RWPE1 (cell line): Measurements from ENCODE around the gene NME5.

Source experiments
- CTCF ChIA-PET: fragments of 350-600 bp; sonication (Branson Sonifier 250); formaldehyde crosslinking; extraction: SDS; loops from one replicate; lab custom pipeline; 2021; lab: Yijun Ruan, JAX
- POLR2A ChIA-PET: fragments of 400-600 bp; formaldehyde crosslinking; extraction: SDS; loops from one replicate; lab custom pipeline; 2020; ENCODE audit warnings: antibody characterized with exemption; ENCODE audit not compliant: low non-redundant PET; lab: Yijun Ruan, JAX
- DNase-seq: peaks from one replicate; pipeline ENCODE4 v3.0.0; 2012; ENCODE audit warnings: low spot score
- H3K27ac ChIP-seq: fragments of 450-650 bp; 2 replicates; pipeline ENCODE4 v1.5.1; 2017
- TF ChIP-seq, protein P1 (sequence below): fragments of 450-650 bp; conservative IDR thresholded peaks from 2 replicates; pipeline ENCODE4 v1.5.1; 2017; ENCODE audit warnings: low read depth, mild to moderate bottlenecking

Gene NME5

DNA sequence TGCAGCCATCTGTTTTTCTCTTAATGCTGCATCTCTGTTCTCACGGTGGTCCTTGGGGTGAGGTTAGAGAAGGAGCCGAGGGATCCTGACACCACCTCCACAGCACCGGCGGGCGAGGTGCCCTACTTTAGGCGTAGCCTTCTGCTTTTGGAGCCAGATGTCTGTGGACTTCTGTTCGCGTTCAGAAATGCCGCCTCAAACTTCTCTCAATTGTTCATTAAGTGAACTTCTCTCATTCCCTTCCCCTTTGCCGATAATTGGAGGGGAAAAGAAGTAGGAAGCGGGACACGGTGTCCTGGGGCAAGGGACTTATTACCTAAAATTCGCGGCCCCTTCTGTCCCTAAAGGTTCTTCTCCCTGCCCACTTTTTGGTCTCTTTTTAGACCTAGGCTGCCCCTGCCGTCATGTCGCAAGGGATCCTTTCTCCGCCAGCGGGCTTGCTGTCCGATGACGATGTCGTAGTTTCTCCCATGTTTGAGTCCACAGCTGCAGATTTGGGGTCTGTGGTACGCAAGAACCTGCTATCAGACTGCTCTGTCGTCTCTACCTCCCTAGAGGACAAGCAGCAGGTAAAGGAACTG is 40.1 kb upstream of the NME5 start:
- POLR2A ChIA-PET: interaction anchor here (1.0 kb wide), 1 partner anchor 34 kb away, joined by 5 read pairs; no protein-coding TSS in a partner anchor
- CTCF ChIA-PET: interaction anchor here (0.7 to 1.3 kb wide), 8 partner anchors 8 to 174 kb away, joined by 3 to 5 read pairs (median 4); partner anchors contain the start of gene KDM3B
- DNase-seq: peak; percentile 37
- H3K27ac ChIP-seq: peak overlapping the region; percentile 84
- TF ChIP-seq, protein P1, sequence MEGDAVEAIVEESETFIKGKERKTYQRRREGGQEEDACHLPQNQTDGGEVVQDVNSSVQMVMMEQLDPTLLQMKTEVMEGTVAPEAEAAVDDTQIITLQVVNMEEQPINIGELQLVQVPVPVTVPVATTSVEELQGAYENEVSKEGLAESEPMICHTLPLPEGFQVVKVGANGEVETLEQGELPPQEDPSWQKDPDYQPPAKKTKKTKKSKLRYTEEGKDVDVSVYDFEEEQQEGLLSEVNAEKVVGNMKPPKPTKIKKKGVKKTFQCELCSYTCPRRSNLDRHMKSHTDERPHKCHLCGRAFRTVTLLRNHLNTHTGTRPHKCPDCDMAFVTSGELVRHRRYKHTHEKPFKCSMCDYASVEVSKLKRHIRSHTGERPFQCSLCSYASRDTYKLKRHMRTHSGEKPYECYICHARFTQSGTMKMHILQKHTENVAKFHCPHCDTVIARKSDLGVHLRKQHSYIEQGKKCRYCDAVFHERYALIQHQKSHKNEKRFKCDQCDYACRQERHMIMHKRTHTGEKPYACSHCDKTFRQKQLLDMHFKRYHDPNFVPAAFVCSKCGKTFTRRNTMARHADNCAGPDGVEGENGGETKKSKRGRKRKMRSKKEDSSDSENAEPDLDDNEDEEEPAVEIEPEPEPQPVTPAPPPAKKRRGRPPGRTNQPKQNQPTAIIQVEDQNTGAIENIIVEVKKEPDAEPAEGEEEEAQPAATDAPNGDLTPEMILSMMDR: no peak

DNA sequence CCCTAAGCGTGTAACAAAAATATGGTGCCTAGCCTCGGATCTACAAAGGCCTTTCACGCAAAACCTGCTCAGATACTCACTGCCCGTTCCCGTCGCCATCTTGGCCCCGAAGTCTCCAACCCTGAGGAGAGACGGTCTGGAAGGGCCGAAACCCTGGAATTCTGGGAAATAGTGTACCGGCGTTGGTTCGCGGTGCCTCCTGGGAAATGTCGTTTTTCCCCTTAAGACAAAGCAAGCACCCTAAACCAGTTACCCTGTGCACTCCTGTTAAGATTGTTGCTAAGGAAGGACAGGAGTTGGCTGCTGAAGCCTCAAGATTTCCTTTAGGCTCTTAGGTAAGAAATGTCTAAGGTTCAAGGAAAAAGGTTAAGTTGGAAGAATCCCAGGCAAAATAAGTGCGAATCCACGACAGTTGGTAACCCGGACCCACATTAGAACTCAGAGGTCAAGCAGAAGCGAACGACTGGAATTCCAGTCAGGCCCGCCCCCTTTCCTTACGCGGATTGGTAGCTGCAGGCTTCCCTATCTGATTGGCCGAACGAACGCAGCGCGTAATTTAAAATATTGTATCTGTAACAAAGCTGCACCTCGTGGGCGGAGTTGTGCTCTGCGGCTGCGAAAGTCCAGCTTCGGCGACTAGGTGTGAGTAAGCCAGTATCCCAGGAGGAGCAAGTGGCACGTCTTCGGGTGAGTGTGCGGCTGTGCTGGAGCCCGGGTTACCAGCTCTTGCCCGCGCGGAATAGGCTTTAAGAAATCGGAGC is 39.5 kb upstream of the NME5 start, which contains the start of the genes BRD8 and KIF20A:
Gene BRD8, minus strand, starts transcription at position 115 of the 761 bp plus-strand sequence. Its CDS starts 16 bp downstream, at position 99.
Gene KIF20A, plus strand, starts transcription at position 597 of the 761 bp plus-strand sequence. CDS start 569 bp downstream, outside the sequence.
- TF ChIP-seq, protein P1: no peak

DNA sequence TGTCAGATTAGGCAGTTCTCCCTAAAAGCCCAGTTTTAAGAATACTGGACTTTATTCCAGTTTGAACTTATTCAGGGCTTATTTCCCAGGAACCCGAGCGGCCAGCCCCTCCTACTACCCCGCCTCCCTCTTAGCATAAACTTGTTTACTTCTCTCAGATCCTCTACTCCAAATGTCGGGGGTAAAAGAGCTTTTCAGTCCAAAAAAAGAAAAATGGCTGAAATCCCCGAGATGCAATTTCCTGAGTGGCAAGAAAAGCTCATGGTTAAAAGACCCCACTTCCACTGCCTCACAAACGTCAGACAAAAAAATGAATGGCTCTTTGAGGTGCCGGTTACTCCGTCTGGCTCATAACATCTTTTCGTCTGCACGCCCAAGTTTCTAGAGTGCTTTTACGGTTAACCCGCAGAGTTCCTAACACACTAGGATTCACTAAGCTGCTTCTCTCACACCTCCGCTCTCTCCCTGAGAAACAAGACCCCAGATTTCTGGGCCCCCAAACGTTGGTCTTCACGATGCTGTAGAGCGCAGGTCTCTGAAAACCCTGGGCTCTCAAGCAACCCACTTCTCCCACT is 38.8 kb upstream of the NME5 start:
- DNase-seq: peak; percentile 73
- ChIA-PET CTCF (no interaction called here), POLR2A (interaction anchor here (0.6 to 0.7 kb wide), 3 partner anchors 11 to 174 kb away, joined by 3 to 5 read pairs (median 3); partner anchors contain the start of gene KDM3B)
- H3K27ac ChIP-seq: peak overlapping the region; percentile 84
- TF ChIP-seq, protein P1: no peak

More for the DNA sequence above, 39.5 kb upstream of the NME5 start, which contains the start of the genes BRD8 and KIF20A:
- H3K27ac ChIP-seq: peak within 1 kb of the TSS; percentile 84
- POLR2A ChIA-PET: interaction anchor here (1.0 kb wide), 1 partner anchor 35 kb away, joined by 5 read pairs; no protein-coding TSS in a partner anchor
- CTCF ChIA-PET: interaction anchor here (0.7 to 1.2 kb wide), 4 partner anchors 34 to 174 kb away, joined by 3 to 4 read pairs (median 4); partner anchors contain the start of gene KDM3B
- DNase-seq: peak; percentile 99

DNA sequence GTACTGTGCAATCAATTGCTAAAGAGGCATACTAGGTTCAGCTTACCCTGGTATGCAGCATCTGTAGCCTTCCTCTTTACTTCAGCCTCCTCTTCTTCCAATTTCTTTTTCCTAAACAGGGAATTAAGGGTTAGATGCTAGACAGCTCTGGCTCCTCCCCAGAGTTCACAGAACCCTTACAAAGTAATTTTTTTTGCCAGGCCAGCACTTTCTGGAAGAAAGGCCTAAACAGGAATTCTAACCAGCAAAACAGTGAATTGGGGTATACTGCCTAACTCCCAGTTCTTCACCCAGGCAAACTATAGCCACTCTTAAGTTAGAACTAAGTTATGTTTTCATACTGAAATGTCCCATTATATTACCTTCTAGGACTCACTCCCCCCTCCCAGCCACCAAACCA is 31.1 kb upstream of the NME5 start:
- CTCF ChIA-PET: no interaction called here
- TF ChIP-seq, protein P1: no peak
- POLR2A ChIA-PET: no interaction called here
- H3K27ac ChIP-seq: no peak overlapping the region
- no peak for DNase-seq

DNA sequence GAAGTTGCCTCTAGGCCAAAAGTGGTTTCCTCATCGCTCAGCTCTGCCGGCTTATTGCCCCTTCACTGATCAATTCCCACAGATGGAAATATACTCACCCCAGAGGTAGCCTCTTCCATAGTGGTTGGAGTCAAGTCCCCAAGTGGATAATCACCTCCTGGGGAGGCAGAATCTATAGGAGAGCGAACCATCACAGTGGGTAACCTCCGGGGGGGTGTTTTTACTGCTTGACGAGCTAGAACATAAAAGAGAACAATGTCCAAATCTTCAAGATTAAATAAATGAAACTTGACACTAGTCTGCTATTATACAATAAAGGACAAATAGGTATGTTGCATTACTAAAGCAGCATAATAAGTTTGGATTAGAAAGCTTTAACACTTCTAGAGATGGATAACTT is 29.9 kb upstream of the NME5 start:
- ChIA-PET CTCF (no interaction called here), POLR2A (no interaction called here)

More for the DNA sequence above, 29.9 kb upstream of the NME5 start:
- TF ChIP-seq, protein P1: no peak
- no peak overlapping the region for H3K27ac ChIP-seq
- DNase-seq: no peak
